SK-N-SH (cell line): Measurements from ENCODE around the gene PEMT. TPM values are rescaled to one million over a fixed set of nuclear protein-coding genes. Genes with fewer than 3 reads are reported as not detected.

ENCODE experiments used
- CTCF ChIA-PET: fragments of 300-600, 350-600 bp; formaldehyde crosslinking; extraction: SDS; loops from one replicate; lab custom pipeline; 2021; lab: Yijun Ruan, JAX
- POLR2A ChIA-PET: fragments of 350-600 bp; sonication (Branson Sonifier 250); formaldehyde crosslinking; extraction: SDS; loops from one replicate; lab custom pipeline; 2020; ENCODE audit warnings: antibody characterized with exemption, inconsistent platforms; lab: Yijun Ruan, JAX
- DNase-seq: peaks from one replicate; pipeline ENCODE4 v3.0.0; 2012
- H2AFZ ChIP-seq: fragments of 200-600 bp; sonication (generic); 2 replicates; pipeline ENCODE4 v1.8.1; 2016; ENCODE audit warnings: antibody characterized with exemption, mild to moderate bottlenecking, low read depth
- H3F3A ChIP-seq: fragments of 200-600 bp; sonication (generic); replicated peaks from 2 replicates; pipeline ENCODE3; 2016; ENCODE audit warnings: antibody characterized with exemption, mild to moderate bottlenecking; ENCODE audit not compliant: insufficient read depth
- H3K27ac ChIP-seq, 2 experiments: fragments of 200-500 bp in 1 of 2; fragments of 200-600 bp in 1 of 2; sonication (Bioruptor generic) in 1 of 2; sonication (generic), shearing (Covaris generic) in 1 of 2; 2 replicates each; pipeline versions ENCODE4 v1.5.1 to v1.6.1; 2014 to 2016; ENCODE audit warnings: low read depth in 2 of 2, inconsistent platforms in 1 of 2, low read length in 1 of 2, mild to moderate bottlenecking in 1 of 2, mixed read lengths in 1 of 2
- H3K27me3 ChIP-seq: fragments of 200-600 bp; sonication (generic), shearing (Covaris generic); 2 replicates; pipeline ENCODE4 v1.6.1; 2016; ENCODE audit warnings: mixed run types; ENCODE audit not compliant: insufficient read depth
- H3K36me3 ChIP-seq, 2 experiments: fragments of 200-500 bp in 1 of 2; fragments of 200-600 bp in 1 of 2; sonication (Bioruptor generic) in 1 of 2; sonication (generic) in 1 of 2; replicated peaks in 1 of 2; 2 replicates each; pipeline versions ENCODE3 to v1.5.1; 2014 to 2016; ENCODE audit warnings: low read length in 1 of 2, mild to moderate bottlenecking in 1 of 2; ENCODE audit not compliant: insufficient read depth in 2 of 2, control insufficient read depth in 1 of 2
- H3K4me1 ChIP-seq, 2 experiments: fragments of 200-500 bp in 1 of 2; fragments of 200-600 bp in 1 of 2; sonication (Bioruptor generic) in 1 of 2; sonication (generic), shearing (Covaris generic) in 1 of 2; 2 replicates each; pipeline versions ENCODE4 v1.5.1 to v1.6.1; 2014 to 2016; ENCODE audit warnings: low read depth in 1 of 2, low read length in 1 of 2, mixed run types in 1 of 2; ENCODE audit not compliant: insufficient read depth in 2 of 2, control insufficient read depth in 1 of 2
- H3K4me2 ChIP-seq: fragments of 200-600 bp; sonication (generic), shearing (Covaris generic); 2 replicates; pipeline ENCODE4 v1.6.1; 2017; ENCODE audit warnings: mixed run types
- H3K4me3 ChIP-seq, 2 experiments: fragments of 200-500 bp in 1 of 2; fragments of 200-600 bp in 1 of 2; sonication (Bioruptor generic) in 1 of 2; sonication (generic), shearing (Covaris generic) in 1 of 2; 2 replicates each; pipeline versions ENCODE4 v1.5.1 to v1.8.1; 2014 to 2016; ENCODE audit warnings: low read depth in 2 of 2, inconsistent platforms in 1 of 2, low read length in 1 of 2, mild to moderate bottlenecking in 1 of 2, mixed read lengths in 1 of 2, moderate library complexity in 1 of 2
- H3K79me2 ChIP-seq: fragments of 200-600 bp; sonication (generic); 2 replicates; pipeline ENCODE4 v1.8.1; 2017; ENCODE audit warnings: mild to moderate bottlenecking; ENCODE audit not compliant: insufficient read depth
- H3K9ac ChIP-seq: fragments of 200-600 bp; sonication (generic); 2 replicates; pipeline ENCODE4 v1.6.1; 2017; ENCODE audit warnings: mixed run types
- H3K9me2 ChIP-seq: fragments of 200-600 bp; sonication (generic); 2 replicates; pipeline ENCODE4 v1.6.1; 2017; ENCODE audit warnings: mixed run types
- H3K9me3 ChIP-seq: fragments of 200-600 bp; sonication (generic); 2 replicates; pipeline ENCODE4 v1.6.1; 2017; ENCODE audit warnings: mixed run types, mild to moderate bottlenecking, moderate library complexity
- H4K20me1 ChIP-seq: fragments of 200-600 bp; sonication (generic); 2 replicates; pipeline ENCODE4 v1.6.1; 2017; ENCODE audit warnings: mild to moderate bottlenecking, mixed run types; ENCODE audit not compliant: insufficient read depth
- IRF3 ChIP-seq: fragments of 150-350 bp; IDR thresholded peaks from 2 replicates; pipeline ENCODE4 v1.6.1; 2016; ENCODE audit warnings: mild to moderate bottlenecking, low read depth, low read length
- JUND ChIP-seq: IDR thresholded peaks from 2 replicates; pipeline ENCODE4 v1.4.0; 2012
- MAX ChIP-seq: IDR thresholded peaks from 2 replicates; pipeline ENCODE4 v1.4.0; 2012; ENCODE audit warnings: low read depth
- MEF2A ChIP-seq: IDR thresholded peaks from 2 replicates; pipeline ENCODE4 v1.4.0; 2012; ENCODE audit warnings: low read depth, borderline replicate concordance
- PBX3 ChIP-seq: IDR thresholded peaks from 2 replicates; pipeline ENCODE4; 2012
- RCOR1 ChIP-seq: fragments of 150-350 bp; IDR thresholded peaks from 2 replicates; pipeline ENCODE4 v1.6.1; 2017; ENCODE audit warnings: antibody characterized with exemption, low read length
- RFX5 ChIP-seq: IDR thresholded peaks from 2 replicates; pipeline ENCODE4 v1.6.1; 2012; ENCODE audit warnings: mild to moderate bottlenecking, improper control_type of control experiment, low read length
- SIN3A ChIP-seq: IDR thresholded peaks from 2 replicates; pipeline ENCODE4 v1.6.1; 2012; ENCODE audit warnings: low read depth, mild to moderate bottlenecking, low read length, moderate library complexity, borderline replicate concordance
- SMC3 ChIP-seq: IDR thresholded peaks from 2 replicates; pipeline ENCODE4 v1.6.1; 2012; ENCODE audit warnings: low read depth, low read length, improper control_type of control experiment
- USF1 ChIP-seq: IDR thresholded peaks from 2 replicates; pipeline ENCODE4 v1.4.0; 2012; ENCODE audit warnings: low read depth, borderline replicate concordance
- ZBTB33 ChIP-seq: IDR thresholded peaks from 2 replicates; pipeline ENCODE4 v1.4.0; 2012; ENCODE audit warnings: low read depth, borderline replicate concordance
- WGBS: methylation state at CpG from one replicate; pipeline ENCODE4 v1.1.6; 2017; ENCODE audit warnings: low lambda C conversion rate; 5-methylcytosine and 5-hydroxymethylcytosine counted together
- polyA plus RNA-seq, 3 experiments: library from polyadenylated mRNA; depleted of rRNA; stranded (reverse); fragments of >200 nt; gene quantifications; 2 replicates each; pipeline ENCODE4 v1.2.3, GENCODE V29; 2012

Gene PEMT
- polyA plus RNA-seq, 1 of the 3 experiments (the other 2 are of a cell fraction), result 52.8 TPM

GRCh38 chr17:17516941-17517720 lies 74.4 kb downstream of the PEMT start:
- no peaks in the 10 kb centered on the region for H3K9me2 ChIP-seq
- H3K4me3 ChIP-seq, result no peak overlapping the region
- H3K36me3 ChIP-seq, result no peaks in the 10 kb centered on the region
- POLR2A ChIA-PET, result no interaction called here
- H3K27ac ChIP-seq, result no peak overlapping the region; a peak in 1 of 4 replicates
- H3K27me3 ChIP-seq, result no peaks in the 10 kb centered on the region
- TF ChIP-seq IRF3 (no peak), SIN3A (no peak), MAX (no peak), USF1 (no peak), SMC3 (no peak), MEF2A (no peak), RCOR1 (no peak), ZBTB33 (no peak), PBX3 (no peak), JUND (no peak), RFX5 (no peak)
- TF ChIP-seq, all 33 proteins: peak for 0
- H3K9me3 ChIP-seq, result no peaks in the 10 kb centered on the region
- DNase-seq, result no peak
- peaks cover 2 to 29% of the 10 kb centered on the region in 2 experiments; a peak in 2 of 4 replicates for H3K4me1 ChIP-seq
- H3K4me2 ChIP-seq, result no peak overlapping the region
- no peak overlapping the region for H3K9ac ChIP-seq
- H3F3A ChIP-seq, result no peaks in the 10 kb centered on the region
- over 99% methylated on average over 12 of the region's 14 CpGs for WGBS
- peaks cover 17% of the 10 kb centered on the region; the same call in 1 of the 2 replicates for H4K20me1 ChIP-seq
- CTCF ChIA-PET, result interaction anchor here (0.6 to 8.3 kb wide), 4 partner anchors 10 to 52 kb away, joined by 3 to 42 read pairs (median 4); no protein-coding TSS in a partner anchor
- H2AFZ ChIP-seq, result no peak overlapping the region
- no peaks in the 10 kb centered on the region for H3K79me2 ChIP-seq
